Measurements from ENCODE around the gene CRABP2. TPM values are rescaled to one million over a fixed set of nuclear protein-coding genes. Genes with fewer than 3 reads are reported as not detected.

The CRABP2 gene
- total and polyA plus RNA-seq, 2 of the 4 experiments (the other 2 are of a cell fraction), result 6.3 to 15.7 TPM

DNA sequence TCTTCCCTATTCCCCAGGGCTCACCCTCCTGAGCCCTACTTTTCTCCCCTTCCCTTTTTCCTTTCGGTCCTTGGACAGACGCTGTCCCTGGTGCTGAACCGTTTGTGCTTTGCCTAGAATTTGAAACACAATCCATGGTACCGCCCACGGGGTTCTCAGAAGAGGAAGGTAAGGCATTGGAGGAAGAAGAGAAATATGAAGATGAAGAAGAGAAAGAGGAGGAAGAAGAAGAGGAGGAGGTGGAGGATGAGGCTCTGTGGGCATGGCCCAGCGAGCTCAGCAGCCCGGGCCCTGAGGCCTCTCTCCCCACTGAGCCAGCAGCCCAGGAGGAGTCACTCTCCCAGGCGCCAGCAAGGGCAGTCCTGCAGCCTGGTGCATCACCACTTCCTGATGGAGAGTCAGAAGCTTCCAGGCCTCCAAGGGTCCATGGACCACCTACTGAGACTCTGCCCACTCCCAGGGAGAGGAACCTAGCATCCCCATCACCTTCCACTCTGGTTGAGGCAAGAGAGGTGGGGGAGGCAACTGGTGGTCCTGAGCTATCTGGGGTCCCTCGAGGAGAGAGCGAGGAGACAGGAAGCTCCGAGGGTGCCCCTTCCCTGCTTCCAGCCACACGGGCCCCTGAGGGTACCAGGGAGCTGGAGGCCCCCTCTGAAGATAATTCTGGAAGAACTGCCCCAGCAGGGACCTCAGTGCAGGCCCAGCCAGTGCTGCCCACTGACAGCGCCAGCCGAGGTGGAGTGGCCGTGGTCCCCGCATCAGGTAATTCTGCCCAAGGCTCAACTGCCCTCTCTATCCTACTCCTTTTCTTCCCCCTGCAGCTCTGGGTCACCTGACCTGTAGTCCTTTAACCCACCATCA, 53.0 kb downstream of the CRABP2 start:
- Histone ChIP-seq H4K8ac (ENCODE audit: low read depth in 2 of 2, low read length in 2 of 2) (no peak overlapping the region), H3K9me3 (ENCODE audit: control insufficient read depth, insufficient read depth, low read length) (no peaks in the 10 kb centered on the region), H3K4ac (ENCODE audit: low read depth, low read length) (no peak overlapping the region), H3K4me2 (ENCODE audit: low read depth, low read length) (no peak overlapping the region), H3K4me3 (ENCODE audit: insufficient read depth, low read depth, low read length) (no peak overlapping the region), H3K9ac (ENCODE audit: low read depth, low read length) (no peak overlapping the region), H4K91ac (ENCODE audit: insufficient read depth, low read depth, low read length) (no peak overlapping the region), H3K4me1 (ENCODE audit: control insufficient read depth, insufficient read depth, low read length) (no peaks in the 10 kb centered on the region), H2AFZ (replicated peaks; ENCODE audit: low read length, poor library complexity) (no peak overlapping the region), H4K20me1 (ENCODE audit: insufficient read depth, low read length) (peaks cover 14% of the 10 kb centered on the region; the same call in 1 of the 2 replicates), H3K36me3 (ENCODE audit: control insufficient read depth, insufficient read depth, low read length) (no peaks in the 10 kb centered on the region), H2AK5ac (ENCODE audit: low read depth, low read length) (no peak overlapping the region), H3K18ac (ENCODE audit: low read depth, low read length) (no peak overlapping the region), H2BK5ac (ENCODE audit: low read depth, low read length, poor library complexity, severe bottlenecking) (no peak overlapping the region), H3K27me3 (ENCODE audit: control insufficient read depth, insufficient read depth, low read length) (peaks cover 77% of the 10 kb centered on the region), H2BK15ac (ENCODE audit: low read depth, low read length) (no peak overlapping the region), H3K79me1 (ENCODE audit: low read depth in 1 of 2, low read length in 2 of 2) (no peaks in the 10 kb centered on the region), H3K9me1 (ENCODE audit: insufficient read depth, low read length) (no peaks in the 10 kb centered on the region), H4K5ac (ENCODE audit: low read depth, low read length) (no peak overlapping the region), H3K14ac (replicated peaks; ENCODE audit: low read depth, low read length) (no peak overlapping the region), H3K27ac (ENCODE audit: insufficient read depth, low read length) (no peak overlapping the region), H3K56ac (ENCODE audit: extremely low read depth, insufficient read depth, low read length) (no peak overlapping the region), H2AK9ac (replicated peaks; ENCODE audit: low read depth, low read length, poor library complexity) (no peak overlapping the region), H3K23ac (ENCODE audit: low read depth, low read length) (no peak overlapping the region), H2BK120ac (ENCODE audit: low read depth, low read length) (no peak overlapping the region), H2BK20ac (ENCODE audit: low read depth, low read length) (no peak overlapping the region)
- ChIA-PET POLR2A (ENCODE audit: unreplicated experiment) (no interaction called here), CTCF (no interaction called here)
- in situ Hi-C loops (cut with MboI; ENCODE audit: low sequenced_read_pairs), result no loop called here
- DNase-seq, result peak; percentile 43
- ATAC-seq (ENCODE audit: low read depth), result peak; percentile 72
- dilution Hi-C loops (cut with HindIII; ENCODE audit: low sequenced_read_pairs, unreplicated experiment), result no loop called here
- no TSS peak for BruUV-seq (replicated peaks)
- WGBS, 2 experiments (ENCODE audit: extremely low coverage in 2 of 2, insufficient read length in 1 of 2), result 58% methylated on average over 8 of the region's 16 CpGs; no CpG with 5 or more reads in 1 of the 2 experiments
- intact Hi-C loops (cut with micrococcal nuclease), result no loop called here
- TF ChIP-seq RAD21 (IDR thresholded peaks at IDR 0.05; ENCODE audit: low read length) (no peak), FOS (IDR thresholded peaks at IDR 0.05; ENCODE audit: low read depth, low read length) (no peak), MAZ (IDR thresholded peaks at IDR 0.05; ENCODE audit: borderline replicate concordance, low read depth, low read length) (no peak), RFX5 (IDR thresholded peaks at IDR 0.05; ENCODE audit: low read depth, low read length) (no peak), MAFK (IDR thresholded peaks at IDR 0.05; ENCODE audit: low read depth, low read length) (no peak), SMC3 (IDR thresholded peaks at IDR 0.05; ENCODE audit: low read depth, low read length) (no peak), NFE2L2 (IDR thresholded peaks at IDR 0.05; ENCODE audit: low read depth, low read length) (no peak), RCOR1 (IDR thresholded peaks at IDR 0.05; ENCODE audit: insufficient replicate concordance, low read length) (no peak), POLR2A (IDR thresholded peaks at IDR 0.05; ENCODE audit: low read depth, low read length) (no peak), MXI1 (IDR thresholded peaks at IDR 0.05; ENCODE audit: borderline replicate concordance, low read depth, low read length) (no peak)
- TF ChIP-seq, protein P1, sequence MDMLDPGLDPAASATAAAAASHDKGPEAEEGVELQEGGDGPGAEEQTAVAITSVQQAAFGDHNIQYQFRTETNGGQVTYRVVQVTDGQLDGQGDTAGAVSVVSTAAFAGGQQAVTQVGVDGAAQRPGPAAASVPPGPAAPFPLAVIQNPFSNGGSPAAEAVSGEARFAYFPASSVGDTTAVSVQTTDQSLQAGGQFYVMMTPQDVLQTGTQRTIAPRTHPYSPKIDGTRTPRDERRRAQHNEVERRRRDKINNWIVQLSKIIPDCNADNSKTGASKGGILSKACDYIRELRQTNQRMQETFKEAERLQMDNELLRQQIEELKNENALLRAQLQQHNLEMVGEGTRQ (IDR thresholded peaks at IDR 0.05; ENCODE audit: low read depth, low read length), result no peak
- TF ChIP-seq, protein P2, sequence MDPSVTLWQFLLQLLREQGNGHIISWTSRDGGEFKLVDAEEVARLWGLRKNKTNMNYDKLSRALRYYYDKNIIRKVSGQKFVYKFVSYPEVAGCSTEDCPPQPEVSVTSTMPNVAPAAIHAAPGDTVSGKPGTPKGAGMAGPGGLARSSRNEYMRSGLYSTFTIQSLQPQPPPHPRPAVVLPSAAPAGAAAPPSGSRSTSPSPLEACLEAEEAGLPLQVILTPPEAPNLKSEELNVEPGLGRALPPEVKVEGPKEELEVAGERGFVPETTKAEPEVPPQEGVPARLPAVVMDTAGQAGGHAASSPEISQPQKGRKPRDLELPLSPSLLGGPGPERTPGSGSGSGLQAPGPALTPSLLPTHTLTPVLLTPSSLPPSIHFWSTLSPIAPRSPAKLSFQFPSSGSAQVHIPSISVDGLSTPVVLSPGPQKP (IDR thresholded peaks at IDR 0.05; ENCODE audit: borderline replicate concordance, low read depth, low read length), result no peak
